ENCODE results near the gene PEAR1. TPM values are rescaled to one million over a fixed set of nuclear protein-coding genes. Genes with fewer than 3 reads are reported as not detected.

PEAR1 gene
- polyA plus RNA-seq, 2 of the 4 experiments (the other 2 are of a cell fraction): 1.7 to 5.0 TPM

DNA sequence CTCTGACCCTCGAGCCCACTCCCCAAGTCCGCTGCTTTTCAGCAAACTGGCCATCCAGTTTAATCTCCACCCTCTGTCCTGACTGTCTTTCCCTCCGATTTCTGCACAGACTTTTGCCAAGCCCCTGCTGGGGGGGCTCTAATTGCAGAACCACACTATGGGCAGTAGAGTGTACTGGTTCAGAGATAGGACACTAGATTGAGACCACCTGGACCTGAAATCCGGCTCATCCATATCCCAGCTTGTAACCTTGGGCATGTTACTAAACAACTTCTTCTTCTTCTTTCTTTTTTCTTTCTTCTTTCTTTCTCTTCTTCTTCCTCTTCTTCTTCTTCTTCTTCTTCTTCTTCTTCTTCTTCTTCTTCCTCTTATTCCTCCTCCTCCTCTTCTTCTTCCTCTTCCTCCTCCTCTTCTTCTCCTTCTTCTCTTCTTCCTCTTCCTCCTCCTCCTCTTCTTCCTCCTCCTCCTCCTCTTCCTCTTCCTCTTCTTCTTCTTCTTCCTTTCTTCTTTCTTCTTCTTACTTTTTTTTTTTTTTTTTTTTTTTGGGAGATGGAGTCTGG, 34.6 kb downstream of the PEAR1 start:
- CTCF ChIA-PET: interaction anchor here (0.7 to 11.4 kb wide), 65 partner anchors 8 to 313 kb away, joined by 3 to 341 read pairs (median 5); partner anchors contain the start of genes CRABP2, INSRR, NTRK1 and PEAR1
- Histone ChIP-seq H3K9me3 (no peaks in the 10 kb centered on the region), H3K27ac (no peak overlapping the region), H3K4me1 (peaks cover 7% of the 10 kb centered on the region; the same call in 1 of the 3 replicates), H3K4me3 (no peak overlapping the region), H3K4me2 (peak overlapping the region; percentile 88)
- no peak for FAIRE-seq
- ATAC-seq: peak; percentile 58 to 63
- TF ChIP-seq, protein P1, sequence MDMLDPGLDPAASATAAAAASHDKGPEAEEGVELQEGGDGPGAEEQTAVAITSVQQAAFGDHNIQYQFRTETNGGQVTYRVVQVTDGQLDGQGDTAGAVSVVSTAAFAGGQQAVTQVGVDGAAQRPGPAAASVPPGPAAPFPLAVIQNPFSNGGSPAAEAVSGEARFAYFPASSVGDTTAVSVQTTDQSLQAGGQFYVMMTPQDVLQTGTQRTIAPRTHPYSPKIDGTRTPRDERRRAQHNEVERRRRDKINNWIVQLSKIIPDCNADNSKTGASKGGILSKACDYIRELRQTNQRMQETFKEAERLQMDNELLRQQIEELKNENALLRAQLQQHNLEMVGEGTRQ (IDR thresholded peaks at IDR 0.05): no peak
- no peak for TF ChIP-seq HES2 (IDR thresholded peaks at IDR 0.05)
- no peak for TF ChIP-seq RARB (CRISPR knock-in tag; IDR thresholded peaks at IDR 0.05)
- TF ChIP-seq POLR2AphosphoS2 (conservative IDR thresholded peaks at IDR 0.05; ENCODE audit: low read length): no peak
- POLR2A ChIA-PET: interaction anchor here (0.6 to 1.1 kb wide), 5 partner anchors 32 to 200 kb away, joined by 3 to 9 read pairs (median 3); partner anchors contain the start of genes ISG20L2 and METTL25B
- WGBS (ENCODE audit: missing lambda C conversion rate): 0% methylated on average over 4 of the region's 4 CpGs
- DNase-seq (ENCODE audit: low read depth in 1 of 2, low spot score in 1 of 2): no peak

GRCh38 chr1:156929596-156930238, 36.2 kb downstream of the PEAR1 start:
- CTCF ChIA-PET: interaction anchor here (0.7 to 11.4 kb wide), 10 partner anchors 9 to 240 kb away, joined by 3 to 341 read pairs (median 9); partner anchors contain the start of genes INSRR, LRRC71, NTRK1 and PEAR1
- FAIRE-seq: no peak
- no peak for DNase-seq (ENCODE audit: low read depth in 1 of 2, low spot score in 1 of 2)
- POLR2A ChIA-PET: no interaction called here
- Histone ChIP-seq H3K4me1 (peaks cover 7% of the 10 kb centered on the region; the same call in 1 of the 3 replicates), H3K9me3 (no peaks in the 10 kb centered on the region), H3K4me2 (no peak overlapping the region), H3K4me3 (no peak overlapping the region), H3K27ac (no peak overlapping the region)
- 72% methylated on average over 5 of the region's 6 CpGs for WGBS (ENCODE audit: missing lambda C conversion rate)
- no peak for ATAC-seq
- TF ChIP-seq, protein P2, sequence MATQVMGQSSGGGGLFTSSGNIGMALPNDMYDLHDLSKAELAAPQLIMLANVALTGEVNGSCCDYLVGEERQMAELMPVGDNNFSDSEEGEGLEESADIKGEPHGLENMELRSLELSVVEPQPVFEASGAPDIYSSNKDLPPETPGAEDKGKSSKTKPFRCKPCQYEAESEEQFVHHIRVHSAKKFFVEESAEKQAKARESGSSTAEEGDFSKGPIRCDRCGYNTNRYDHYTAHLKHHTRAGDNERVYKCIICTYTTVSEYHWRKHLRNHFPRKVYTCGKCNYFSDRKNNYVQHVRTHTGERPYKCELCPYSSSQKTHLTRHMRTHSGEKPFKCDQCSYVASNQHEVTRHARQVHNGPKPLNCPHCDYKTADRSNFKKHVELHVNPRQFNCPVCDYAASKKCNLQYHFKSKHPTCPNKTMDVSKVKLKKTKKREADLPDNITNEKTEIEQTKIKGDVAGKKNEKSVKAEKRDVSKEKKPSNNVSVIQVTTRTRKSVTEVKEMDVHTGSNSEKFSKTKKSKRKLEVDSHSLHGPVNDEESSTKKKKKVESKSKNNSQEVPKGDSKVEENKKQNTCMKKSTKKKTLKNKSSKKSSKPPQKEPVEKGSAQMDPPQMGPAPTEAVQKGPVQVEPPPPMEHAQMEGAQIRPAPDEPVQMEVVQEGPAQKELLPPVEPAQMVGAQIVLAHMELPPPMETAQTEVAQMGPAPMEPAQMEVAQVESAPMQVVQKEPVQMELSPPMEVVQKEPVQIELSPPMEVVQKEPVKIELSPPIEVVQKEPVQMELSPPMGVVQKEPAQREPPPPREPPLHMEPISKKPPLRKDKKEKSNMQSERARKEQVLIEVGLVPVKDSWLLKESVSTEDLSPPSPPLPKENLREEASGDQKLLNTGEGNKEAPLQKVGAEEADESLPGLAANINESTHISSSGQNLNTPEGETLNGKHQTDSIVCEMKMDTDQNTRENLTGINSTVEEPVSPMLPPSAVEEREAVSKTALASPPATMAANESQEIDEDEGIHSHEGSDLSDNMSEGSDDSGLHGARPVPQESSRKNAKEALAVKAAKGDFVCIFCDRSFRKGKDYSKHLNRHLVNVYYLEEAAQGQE (IDR thresholded peaks at IDR 0.05): no peak
- no peak for TF ChIP-seq GATA3 (IDR thresholded peaks at IDR 0.05; ENCODE audit: borderline replicate concordance)
- no peak for TF ChIP-seq JUNB (IDR thresholded peaks at IDR 0.05)
- no peak for TF ChIP-seq PBX3 (IDR thresholded peaks at IDR 0.05)
- no peak for TF ChIP-seq ZSCAN20 (CRISPR knock-in tag; IDR thresholded peaks at IDR 0.05)
- TF ChIP-seq RCOR1 (IDR thresholded peaks at IDR 0.05; ENCODE audit: low read depth, low read length): no peak
- no peak for TF ChIP-seq MYC (IDR thresholded peaks at IDR 0.05; ENCODE audit: borderline replicate concordance, low read length)
- TF ChIP-seq PHF8 (IDR thresholded peaks at IDR 0.05; ENCODE audit: borderline replicate concordance, low read depth): no peak
- TF ChIP-seq ZFP36 (IDR thresholded peaks at IDR 0.05; ENCODE audit: borderline replicate concordance, partially characterized antibody): no peak
- TF ChIP-seq MAZ (IDR thresholded peaks at IDR 0.05; ENCODE audit: borderline replicate concordance, low read depth, low read length): no peak
- TF ChIP-seq, protein P1 (IDR thresholded peaks at IDR 0.05): no peak
- TF ChIP-seq EP300 (IDR thresholded peaks at IDR 0.05): no peak
- TF ChIP-seq, protein P3, sequence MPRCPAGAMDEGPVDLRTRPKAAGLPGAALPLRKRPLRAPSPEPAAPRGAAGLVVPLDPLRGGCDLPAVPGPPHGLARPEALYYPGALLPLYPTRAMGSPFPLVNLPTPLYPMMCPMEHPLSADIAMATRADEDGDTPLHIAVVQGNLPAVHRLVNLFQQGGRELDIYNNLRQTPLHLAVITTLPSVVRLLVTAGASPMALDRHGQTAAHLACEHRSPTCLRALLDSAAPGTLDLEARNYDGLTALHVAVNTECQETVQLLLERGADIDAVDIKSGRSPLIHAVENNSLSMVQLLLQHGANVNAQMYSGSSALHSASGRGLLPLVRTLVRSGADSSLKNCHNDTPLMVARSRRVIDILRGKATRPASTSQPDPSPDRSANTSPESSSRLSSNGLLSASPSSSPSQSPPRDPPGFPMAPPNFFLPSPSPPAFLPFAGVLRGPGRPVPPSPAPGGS (IDR thresholded peaks at IDR 0.05): no peak
- no peak for TF ChIP-seq CEBPB (IDR thresholded peaks at IDR 0.05)

All from A549 (cell line).